Activated CD8-positive, alpha-beta T cell treated with anti-CD3 and anti-CD28 coated beads for 36 hours (primary cell): ENCODE results near the gene NOVA2. TPM values are rescaled to one million over a fixed set of nuclear protein-coding genes. Genes with fewer than 3 reads are reported as not detected.
A peak's percentile ranks its signal among the peaks of the same experiment; 100 is the strongest.

Source experiments
- ATAC-seq: fragments of 200-7000 bp; cut with Tn5 transposase; one replicate; pipeline ENCODE4 v1.10.0; 2021; ENCODE audit warnings: mild to moderate bottlenecking, moderate library complexity
- CTCF ChIA-PET: fragments of 350-600 bp; sonication (Branson Sonifier 250); formaldehyde crosslinking; loops from one replicate; lab custom pipeline; 2021; ENCODE audit warnings: antibody characterized with exemption; lab: Charles Lee
- POLR2A ChIA-PET: fragments of 350-600 bp; sonication (Branson Sonifier 250); formaldehyde crosslinking; loops from one replicate; lab custom pipeline; 2021; ENCODE audit warnings: antibody characterized with exemption; lab: Charles Lee
- DNase-seq: peaks from one replicate; pipeline ENCODE4 v3.0.0-alpha.2; 2020
- H3K27ac Mint-ChIP-seq: one replicate; pipeline ENCODE4 v1.8.0; 2021; ENCODE audit warnings: mild to moderate bottlenecking, mixed read lengths
- H3K27me3 Mint-ChIP-seq: one replicate; pipeline ENCODE4 v1.8.0; 2021; ENCODE audit warnings: mixed read lengths
- H3K36me3 Mint-ChIP-seq: one replicate; pipeline ENCODE4 v1.8.0; 2021; ENCODE audit warnings: low read depth, mixed read lengths
- H3K4me1 Mint-ChIP-seq: one replicate; pipeline ENCODE4 v1.8.0; 2021; ENCODE audit warnings: low read depth, mixed read lengths
- H3K4me3 Mint-ChIP-seq: one replicate; pipeline ENCODE4 v1.8.0; 2021; ENCODE audit warnings: mild to moderate bottlenecking, moderate library complexity, mixed read lengths
- H3K9me3 Mint-ChIP-seq: one replicate; pipeline ENCODE4 v1.8.0; 2021; ENCODE audit warnings: mixed read lengths
- CTCF ChIP-seq: fragments of 200-600 bp; IDR thresholded peaks from one replicate; pipeline ENCODE4 v1.8.0; 2022; ENCODE audit warnings: antibody characterized with exemption, mild to moderate bottlenecking
- intact Hi-C: fragments of 100-400 bp; cut with micrococcal nuclease; formaldehyde crosslinking; loops from one replicate; pipeline ENCODE4 v1.10.0; 2022
- total RNA-seq, 2 experiments: library from RNA; stranded (reverse); gene quantifications; one replicate each; pipeline ENCODE4 v1.2.3, GENCODE V29; 2021

The NOVA2 gene
- total RNA-seq, 2 experiments from 2014 or later = not detected

- peaks cover 26% of the 10 kb centered on the region for H3K27me3 Mint-ChIP-seq
- CTCF ChIA-PET = no interaction called here
- POLR2A ChIA-PET = no interaction called here
These were observed 33.7 kb downstream of the NOVA2 start for GRCh38 chr19:45939792-45940514.

DNA sequence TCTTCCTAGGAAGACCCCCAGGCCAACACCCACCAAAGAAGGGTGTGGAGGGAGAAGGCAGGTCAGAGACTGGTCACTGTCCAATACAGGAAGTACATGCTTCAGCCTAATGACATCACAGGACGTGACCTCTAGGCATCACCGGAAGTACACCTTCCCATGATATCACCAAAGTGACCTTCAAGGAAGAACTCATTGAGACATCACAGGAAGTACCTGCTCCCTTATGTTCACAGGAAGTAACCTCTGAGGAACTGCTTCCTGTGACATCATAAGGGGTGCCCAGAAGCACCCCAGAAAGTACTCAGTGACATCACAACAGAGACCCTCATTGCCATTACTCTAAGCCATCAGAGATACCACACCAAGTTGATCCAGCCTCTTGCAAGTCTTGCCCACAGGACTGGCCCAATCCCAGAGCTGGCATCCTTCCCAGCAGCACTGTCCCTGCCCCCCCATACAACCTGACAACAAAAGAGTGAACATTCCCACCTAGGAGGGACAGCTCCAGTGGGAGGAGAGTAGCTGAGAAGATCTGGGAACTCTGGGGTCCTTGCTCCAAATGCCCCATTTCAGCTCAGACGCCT is 34.8 kb downstream of the NOVA2 start:
- no peak overlapping the region for H3K27ac Mint-ChIP-seq
- intact Hi-C loops = no loop called here
- ChIA-PET POLR2A (no interaction called here), CTCF (no interaction called here)
- TF ChIP-seq CTCF = no peak
- H3K27me3 Mint-ChIP-seq = peaks cover 26% of the 10 kb centered on the region
- H3K36me3 Mint-ChIP-seq = no peaks in the 10 kb centered on the region
- no peaks in the 10 kb centered on the region for H3K9me3 Mint-ChIP-seq
- no peak for DNase-seq
- peaks cover 5% of the 10 kb centered on the region for H3K4me1 Mint-ChIP-seq
- no peak for ATAC-seq
- H3K4me3 Mint-ChIP-seq = no peak overlapping the region

More at GRCh38 chr19:45939792-45940514, 33.7 kb downstream of the NOVA2 start:
- intact Hi-C loops = no loop called here
- ATAC-seq (no peak), DNase-seq (no peak)
- no peak overlapping the region for H3K4me3 Mint-ChIP-seq
- H3K9me3 Mint-ChIP-seq = no peaks in the 10 kb centered on the region
- TF ChIP-seq CTCF = no peak
- no peaks in the 10 kb centered on the region for H3K36me3 Mint-ChIP-seq
- H3K27ac Mint-ChIP-seq = no peak overlapping the region
- peaks cover 5% of the 10 kb centered on the region for H3K4me1 Mint-ChIP-seq

DNA sequence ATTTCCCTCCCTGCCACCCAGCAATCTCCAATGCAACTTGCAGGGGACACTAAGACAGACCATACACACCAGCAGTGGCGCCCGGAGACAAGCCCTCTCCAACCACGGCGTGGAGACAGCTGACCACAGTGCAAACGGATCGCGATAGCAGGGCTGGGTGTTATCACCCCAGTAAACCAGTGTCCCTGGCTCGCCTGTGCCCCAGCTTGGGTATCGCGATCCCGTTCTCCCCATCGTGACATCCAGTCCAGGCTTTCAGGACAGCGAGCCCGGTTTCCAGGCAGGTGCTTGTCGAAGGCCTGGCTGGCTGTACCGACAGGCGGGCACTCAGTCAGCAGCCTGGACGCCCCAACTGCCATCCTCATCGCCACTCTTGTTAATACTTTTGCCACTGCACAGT is 38.4 kb downstream of the NOVA2 start:
- Mint-ChIP-seq H3K9me3 (no peaks in the 10 kb centered on the region), H3K27me3 (peaks cover 25% of the 10 kb centered on the region), H3K27ac (no peak overlapping the region), H3K36me3 (no peaks in the 10 kb centered on the region), H3K4me3 (no peak overlapping the region), H3K4me1 (peaks cover 5% of the 10 kb centered on the region)
- DNase-seq (no peak), ATAC-seq (no peak)
- POLR2A ChIA-PET = no interaction called here
- intact Hi-C loops = no loop called here
- no peak for TF ChIP-seq CTCF
- CTCF ChIA-PET = no interaction called here

- H3K4me3 Mint-ChIP-seq = no peak overlapping the region
- no peaks in the 10 kb centered on the region for H3K36me3 Mint-ChIP-seq
- H3K4me1 Mint-ChIP-seq = peaks cover 5% of the 10 kb centered on the region
- no peak overlapping the region for H3K27ac Mint-ChIP-seq
- ChIA-PET CTCF (no interaction called here), POLR2A (no interaction called here)
- ATAC-seq (no peak), DNase-seq (peak; percentile 25)
- TF ChIP-seq CTCF = no peak
- intact Hi-C loops = no loop called here
- peaks cover 23% of the 10 kb centered on the region for H3K27me3 Mint-ChIP-seq
- no peaks in the 10 kb centered on the region for H3K9me3 Mint-ChIP-seq
These were observed 39.0 kb downstream of the NOVA2 start for GRCh38 chr19:45934551-45935230.

DNA sequence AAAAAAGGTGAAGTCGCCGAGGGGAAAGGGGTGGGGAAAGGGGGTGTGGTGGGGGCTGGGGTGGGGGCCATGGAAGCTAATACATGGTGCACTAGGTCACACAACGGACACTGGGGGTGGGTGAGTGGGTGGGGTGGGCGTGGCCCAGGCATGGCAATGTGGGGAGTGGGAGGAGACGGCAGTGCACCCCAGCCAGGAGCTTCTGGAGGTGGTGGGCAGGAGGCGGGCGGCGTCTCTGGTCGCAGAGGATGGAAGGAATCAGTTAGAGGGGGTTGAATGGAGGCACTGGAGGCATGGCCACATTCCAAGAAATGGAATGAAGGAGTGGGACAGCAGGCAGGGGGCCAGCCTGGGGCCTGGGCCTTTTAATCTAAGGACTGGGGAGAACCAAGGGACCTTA is 39.9 kb downstream of the NOVA2 start:
- intact Hi-C loops = no loop called here

More for the DNA sequence above, 39.9 kb downstream of the NOVA2 start:
- ChIA-PET CTCF (interaction anchor here (1.1 to 1.2 kb wide), 2 partner anchors 51 to 117 kb away, joined by 3 read pairs; no protein-coding TSS in a partner anchor), POLR2A (no interaction called here)
- Mint-ChIP-seq H3K4me3 (no peak overlapping the region), H3K9me3 (no peaks in the 10 kb centered on the region), H3K4me1 (peaks cover under 1% of the 10 kb centered on the region), H3K27me3 (peaks cover 19% of the 10 kb centered on the region), H3K36me3 (no peaks in the 10 kb centered on the region), H3K27ac (no peak overlapping the region)
- no peak for TF ChIP-seq CTCF
- no peak for DNase-seq
- ATAC-seq = no peak
